Midbrain (tissue), 1 donor: ENCODE measurements around the gene HIVEP3.

Experiments
- DNase-seq: peaks from one replicate; lab custom pipeline; 2025; lab: John Stamatoyannopoulos, UW

HIVEP3 gene

GRCh38 chr1:41481109-41481775 lies 437.5 kb downstream of the HIVEP3 start:
- no peak for DNase-seq

- DNase-seq: no peak
Measured at GRCh38 chr1:41480204-41481108, 438.3 kb downstream of the HIVEP3 start.

- no peak for DNase-seq
Measured at GRCh38 chr1:41479808-41480160, 438.9 kb downstream of the HIVEP3 start.

- peak; percentile 17 for DNase-seq
Measured at GRCh38 chr1:41479000-41479807, 439.5 kb downstream of the HIVEP3 start.

- DNase-seq: no peak
Measured at GRCh38 chr1:41478118-41478748, 440.5 kb downstream of the HIVEP3 start.

GRCh38 chr1:41476807-41477361 lies 441.8 kb downstream of the HIVEP3 start:
- DNase-seq: no peak

- DNase-seq: no peak
Measured at GRCh38 chr1:41475859-41476567, 442.7 kb downstream of the HIVEP3 start.

GRCh38 chr1:41475346-41475745 lies 443.4 kb downstream of the HIVEP3 start:
- DNase-seq: no peak

GRCh38 chr1:41474490-41475271 lies 444.0 kb downstream of the HIVEP3 start:
- peak; percentile 72 for DNase-seq

GRCh38 chr1:41473738-41474362 lies 444.9 kb downstream of the HIVEP3 start:
- no peak for DNase-seq

- no peak for DNase-seq
Measured at GRCh38 chr1:41471658-41472057, 447.1 kb downstream of the HIVEP3 start.

GRCh38 chr1:41469706-41470105 lies 449.0 kb downstream of the HIVEP3 start:
- no peak for DNase-seq

GRCh38 chr1:41468122-41468762 lies 450.5 kb downstream of the HIVEP3 start:
- no peak for DNase-seq

GRCh38 chr1:41467673-41468072 lies 451.0 kb downstream of the HIVEP3 start:
- DNase-seq: no peak

GRCh38 chr1:41466146-41466545 lies 452.6 kb downstream of the HIVEP3 start:
- no peak for DNase-seq

- DNase-seq: no peak
Measured at GRCh38 chr1:41465741-41466140, 453.0 kb downstream of the HIVEP3 start.

- DNase-seq: no peak
Measured at GRCh38 chr1:41464885-41465284, 453.8 kb downstream of the HIVEP3 start.

GRCh38 chr1:41463516-41463915 lies 455.2 kb downstream of the HIVEP3 start:
- no peak for DNase-seq

GRCh38 chr1:41462680-41463004 lies 456.1 kb downstream of the HIVEP3 start:
- DNase-seq: no peak
